Sigmoid colon (tissue), 7 donors: ENCODE measurements around the gene KLHL17. TPM values are rescaled to one million over a fixed set of nuclear protein-coding genes. Genes with fewer than 3 reads are reported as not detected.

ENCODE experiments used
- DNase-seq: peaks from one replicate; pipeline ENCODE4 v3.0.0-alpha.2; 2019
- H3K27ac ChIP-seq, 4 donors: fragments of 200-600 bp; sonication (generic); one replicate each; pipeline ENCODE4 v1.5.1; 2016 to 2019; ENCODE audit warnings: mild to moderate bottlenecking in 1 of 4
- H3K27me3 ChIP-seq, 3 donors: fragments of 200-600 bp; sonication (generic); one replicate each; pipeline ENCODE4 v1.5.1; 2019; ENCODE audit warnings: mild to moderate bottlenecking in 1 of 3
- H3K36me3 ChIP-seq, 4 donors: fragments of 200-600 bp; sonication (generic); one replicate each; pipeline ENCODE4 v1.5.1; 2016 to 2019
- H3K4me1 ChIP-seq, 4 donors: fragments of 200-600 bp; sonication (generic); one replicate each; pipeline ENCODE4 v1.5.1; 2017 to 2019
- H3K4me3 ChIP-seq, 4 donors: fragments of 200-600 bp; sonication (generic); one replicate each; pipeline ENCODE4 v1.5.1; 2017 to 2019; ENCODE audit warnings: mild to moderate bottlenecking in 2 of 4, moderate library complexity in 1 of 4
- H3K9me3 ChIP-seq, 4 donors: fragments of 200-600 bp in 3 of 4; sonication (generic) in 3 of 4; one replicate each; pipeline versions ENCODE4 v1.5.1 to v1.6.1; 2013 to 2019
- CTCF ChIP-seq, 4 experiments: fragments of 450-650 bp in 3 of 4; fragments of 200-600 bp in 1 of 4; IDR thresholded peaks; one replicate each; pipeline ENCODE4 v1.5.1; 2016 to 2019; ENCODE audit warnings: antibody characterized with exemption in 4 of 4, mild to moderate bottlenecking in 3 of 4, moderate library complexity in 2 of 4
- EP300 ChIP-seq, 4 donors: sonication (generic); formaldehyde crosslinking; IDR thresholded peaks; one replicate each; pipeline ENCODE4 v1.6.1; 2017; ENCODE audit warnings: antibody characterized with exemption in 4 of 4
- POLR2A ChIP-seq, 2 donors: fragments of 450-650 bp; IDR thresholded peaks; one replicate each; pipeline ENCODE4 v1.6.1; 2016; ENCODE audit warnings: antibody characterized with exemption in 2 of 2, mild to moderate bottlenecking in 2 of 2, moderate library complexity in 2 of 2
- POLR2AphosphoS5 ChIP-seq, 4 donors: sonication (generic); formaldehyde crosslinking; IDR thresholded peaks; one replicate each; pipeline ENCODE4 v1.6.1; 2017; ENCODE audit warnings: antibody characterized with exemption in 4 of 4
- WGBS, 2 donors: extraction: QIAGEN DNeasy Blood & Tissue Kit; methylation state at CpG; one replicate each; pipeline ENCODE4 v1.1.7; 2013; 5-methylcytosine and 5-hydroxymethylcytosine counted together
- intact Hi-C: fragments of 100-400 bp; cut with DNase I; formaldehyde crosslinking; loops from one replicate; pipeline ENCODE4 v1.15.1; 2023
- polyA plus RNA-seq, 3 donors: library from polyadenylated mRNA; stranded (reverse); fragments of 200-250 nt; gene quantifications; one replicate each; pipeline ENCODE4 v1.2.3, GENCODE V29; 2013
- total RNA-seq, 4 donors: library from RNA; depleted of rRNA; stranded (reverse); fragments of >200 nt; gene quantifications; one replicate each; pipeline ENCODE4 v1.1.0, GENCODE V29; 2016
- donor health status: healthy with polysubstance abuse.
- donor health status: Bipolar disorder and iron deficiency.
- donor health status: healthy.

Gene KLHL17
- total and polyA plus RNA-seq, 7 donors: 0.69 to 10.8 (median 4.9) TPM

DNA sequence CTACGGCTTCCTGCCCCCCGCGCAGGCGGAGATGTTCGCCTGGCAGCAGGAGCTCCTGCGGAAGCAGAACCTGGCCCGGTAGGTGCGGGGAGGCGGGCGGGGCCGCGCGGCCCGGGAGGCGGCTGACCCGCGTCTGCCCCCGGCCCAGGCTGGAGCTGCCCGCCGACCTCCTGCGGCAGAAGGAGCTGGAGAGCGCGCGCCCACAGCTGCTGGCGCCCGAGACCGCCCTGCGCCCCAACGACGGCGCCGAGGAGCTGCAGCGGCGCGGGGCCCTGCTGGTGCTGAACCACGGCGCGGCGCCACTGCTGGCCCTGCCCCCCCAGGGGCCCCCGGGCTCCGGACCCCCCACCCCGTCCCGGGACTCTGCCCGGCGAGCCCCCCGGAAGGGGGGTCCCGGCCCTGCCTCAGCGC, 18.0 kb upstream of the KLHL17 start:
- no peaks in the 10 kb centered on the region for H3K9me3 ChIP-seq
- DNase-seq: no peak
- peak overlapping the region in 3 of 4 donors; percentile 56 to 75 (median 64) for H3K27ac ChIP-seq
- TF ChIP-seq POLR2A (IDR thresholded peaks at IDR 0.05): no peak
- no peak for TF ChIP-seq CTCF (IDR thresholded peaks at IDR 0.05)
- no peak for TF ChIP-seq POLR2AphosphoS5 (IDR thresholded peaks at IDR 0.05)
- TF ChIP-seq EP300 (IDR thresholded peaks at IDR 0.05): no peak
- intact Hi-C loops: loop anchor here (5.0 kb wide), 1 partner anchor 35 kb away; no protein-coding TSS in a partner anchor
- H3K4me3 ChIP-seq: peak overlapping the region in 3 of 4 donors; percentile 19 to 49 (median 42)
- H3K4me1 ChIP-seq: peaks cover 0 to 40% (median 38%) of the 10 kb centered on the region in 4 donors
- peaks cover 0 to 31% (median under 1%) of the 10 kb centered on the region in 4 donors for H3K36me3 ChIP-seq
- 1 to 2% methylated on average over 48 of the region's 48 CpGs for WGBS, 2 donors
- H3K27me3 ChIP-seq: peaks cover 47 to 65% (median 56%) of the 10 kb centered on the region in 3 donors

DNA sequence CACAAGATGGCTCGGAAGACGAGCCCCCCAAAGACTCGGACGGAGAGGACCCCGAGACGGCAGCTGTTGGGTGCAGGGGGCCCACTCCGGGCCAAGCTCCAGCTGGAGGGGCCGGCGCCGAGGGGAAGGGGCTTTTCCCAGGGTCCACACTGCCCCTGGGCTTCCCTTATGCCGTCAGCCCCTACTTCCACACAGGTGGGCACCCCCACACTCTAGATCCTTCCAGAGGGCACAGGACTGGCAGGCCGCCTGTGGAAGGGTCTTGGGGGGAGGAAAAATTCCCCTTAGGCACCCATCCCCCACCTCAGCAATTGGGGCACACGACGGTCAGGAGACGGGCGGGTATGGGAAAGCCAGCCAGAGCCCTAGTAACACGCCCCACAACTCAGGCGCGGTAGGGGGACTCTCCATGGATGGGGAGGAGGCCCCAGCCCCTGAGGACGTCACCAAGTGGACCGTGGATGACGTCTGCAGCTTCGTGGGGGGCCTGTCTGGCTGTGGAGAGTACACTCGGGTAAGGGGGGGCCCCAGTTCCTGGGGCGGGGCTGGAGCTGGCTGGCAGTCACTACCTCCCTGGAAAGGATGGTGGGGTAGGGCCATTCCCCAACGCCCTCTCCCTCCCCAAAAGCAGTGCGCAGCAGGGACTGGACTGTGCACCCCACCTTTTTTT, 17.4 kb upstream of the KLHL17 start:
- peaks cover 0 to 40% (median 38%) of the 10 kb centered on the region in 4 donors for H3K4me1 ChIP-seq
- intact Hi-C loops: loop anchor here (5.0 kb wide), 1 partner anchor 36 kb away; no protein-coding TSS in a partner anchor
- H3K9me3 ChIP-seq: no peaks in the 10 kb centered on the region
- DNase-seq: peak; percentile 86
- peak overlapping the region in 3 of 4 donors; percentile 56 to 75 (median 64) for H3K27ac ChIP-seq
- peaks cover 0 to 36% (median 4%) of the 10 kb centered on the region in 4 donors for H3K36me3 ChIP-seq
- WGBS, 2 donors: 4 to 16% methylated on average over 27 of the region's 27 CpGs
- peak overlapping the region in 3 of 4 donors; percentile 19 to 49 (median 42) for H3K4me3 ChIP-seq
- H3K27me3 ChIP-seq: peaks cover 42 to 59% (median 51%) of the 10 kb centered on the region in 3 donors
- TF ChIP-seq POLR2AphosphoS5 (IDR thresholded peaks at IDR 0.05) (peak in 2 of 4 donors; percentile 20 to 21), CTCF (IDR thresholded peaks at IDR 0.05) (no peak), POLR2A (IDR thresholded peaks at IDR 0.05) (no peak), EP300 (IDR thresholded peaks at IDR 0.05) (no peak)

- H3K9me3 ChIP-seq: no peaks in the 10 kb centered on the region
- peak overlapping the region; percentile 40 to 75 (median 60) for H3K27ac ChIP-seq
- no peak for DNase-seq
- H3K4me3 ChIP-seq: no peak overlapping the region
- intact Hi-C loops: loop anchor here (5.0 kb wide), 1 partner anchor 36 kb away; no protein-coding TSS in a partner anchor
- TF ChIP-seq EP300 (IDR thresholded peaks at IDR 0.05): no peak
- TF ChIP-seq POLR2AphosphoS5 (IDR thresholded peaks at IDR 0.05): no peak
- TF ChIP-seq POLR2A (IDR thresholded peaks at IDR 0.05): no peak
- no peak for TF ChIP-seq CTCF (IDR thresholded peaks at IDR 0.05)
- H3K27me3 ChIP-seq: peaks cover 38 to 52% (median 49%) of the 10 kb centered on the region in 3 donors
- H3K36me3 ChIP-seq: peaks cover 0 to 44% (median 10%) of the 10 kb centered on the region in 4 donors
- peaks cover 0 to 40% (median 38%) of the 10 kb centered on the region in 4 donors for H3K4me1 ChIP-seq
- WGBS, 2 donors: 65 to 76% methylated on average over 27 of the region's 27 CpGs
Measured at GRCh38 chr1:943545-944340, 16.6 kb upstream of the KLHL17 start.

- intact Hi-C loops: loop anchor here (5.0 kb wide), 1 partner anchor 37 kb away; no protein-coding TSS in a partner anchor
- Histone ChIP-seq H3K27me3 (peaks cover 34 to 43% (median 40%) of the 10 kb centered on the region in 3 donors), H3K36me3 (peaks cover 8 to 53% (median 16%) of the 10 kb centered on the region in 4 donors), H3K27ac (peak overlapping the region; percentile 40 to 75 (median 60)), H3K9me3 (no peaks in the 10 kb centered on the region), H3K4me1 (peaks cover 0 to 37% (median 35%) of the 10 kb centered on the region in 4 donors), H3K4me3 (no peak overlapping the region)
- TF ChIP-seq POLR2A (IDR thresholded peaks at IDR 0.05) (no peak), EP300 (IDR thresholded peaks at IDR 0.05) (no peak), POLR2AphosphoS5 (IDR thresholded peaks at IDR 0.05) (no peak), CTCF (IDR thresholded peaks at IDR 0.05) (no peak)
- DNase-seq: no peak
- WGBS, 2 donors: 72 to 74% methylated on average over 28 of the region's 28 CpGs
Measured at GRCh38 chr1:944341-945325, 15.8 kb upstream of the KLHL17 start.
